HepG2 (cell line): ENCODE measurements around the gene MKRN3.

Experiments used
- TF ChIP-seq, protein P1 (sequence below): sonication (generic); formaldehyde crosslinking; IDR thresholded peaks from 2 replicates; pipeline ENCODE4 v1.5.0; 2020; ENCODE audit warnings: mild to moderate bottlenecking, missing genetic modification reagents, moderate library complexity
- TF ChIP-seq, protein P2 (sequence below): sonication (generic); formaldehyde crosslinking; IDR thresholded peaks from 2 replicates; pipeline ENCODE4 v1.9.0; 2022; ENCODE audit warnings: missing genetic modification reagents, mild to moderate bottlenecking, borderline replicate concordance

DNA sequence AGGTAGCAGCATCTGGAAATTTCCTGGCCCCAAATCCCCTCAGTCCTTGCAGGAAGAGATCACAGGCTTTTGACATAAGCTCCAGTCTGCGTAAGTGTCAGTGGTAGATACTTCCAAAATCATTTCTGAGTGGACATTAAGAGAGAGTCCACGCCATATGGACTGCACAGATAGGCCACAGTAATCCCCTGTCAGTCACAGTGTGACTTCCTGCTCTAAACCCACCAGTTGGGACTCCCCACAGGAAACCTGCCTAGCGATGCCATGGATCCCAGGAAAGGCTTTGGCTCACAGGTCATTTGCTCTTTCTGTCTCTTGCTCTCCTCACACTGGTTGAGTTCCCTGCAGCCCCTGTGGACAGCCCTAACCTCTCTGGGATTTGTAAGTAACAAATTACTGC is 28.8 kb upstream of the MKRN3 start:
- TF ChIP-seq, protein P1, sequence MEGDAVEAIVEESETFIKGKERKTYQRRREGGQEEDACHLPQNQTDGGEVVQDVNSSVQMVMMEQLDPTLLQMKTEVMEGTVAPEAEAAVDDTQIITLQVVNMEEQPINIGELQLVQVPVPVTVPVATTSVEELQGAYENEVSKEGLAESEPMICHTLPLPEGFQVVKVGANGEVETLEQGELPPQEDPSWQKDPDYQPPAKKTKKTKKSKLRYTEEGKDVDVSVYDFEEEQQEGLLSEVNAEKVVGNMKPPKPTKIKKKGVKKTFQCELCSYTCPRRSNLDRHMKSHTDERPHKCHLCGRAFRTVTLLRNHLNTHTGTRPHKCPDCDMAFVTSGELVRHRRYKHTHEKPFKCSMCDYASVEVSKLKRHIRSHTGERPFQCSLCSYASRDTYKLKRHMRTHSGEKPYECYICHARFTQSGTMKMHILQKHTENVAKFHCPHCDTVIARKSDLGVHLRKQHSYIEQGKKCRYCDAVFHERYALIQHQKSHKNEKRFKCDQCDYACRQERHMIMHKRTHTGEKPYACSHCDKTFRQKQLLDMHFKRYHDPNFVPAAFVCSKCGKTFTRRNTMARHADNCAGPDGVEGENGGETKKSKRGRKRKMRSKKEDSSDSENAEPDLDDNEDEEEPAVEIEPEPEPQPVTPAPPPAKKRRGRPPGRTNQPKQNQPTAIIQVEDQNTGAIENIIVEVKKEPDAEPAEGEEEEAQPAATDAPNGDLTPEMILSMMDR (CRISPR knock-in tag) = no peak
- TF ChIP-seq, protein P2, sequence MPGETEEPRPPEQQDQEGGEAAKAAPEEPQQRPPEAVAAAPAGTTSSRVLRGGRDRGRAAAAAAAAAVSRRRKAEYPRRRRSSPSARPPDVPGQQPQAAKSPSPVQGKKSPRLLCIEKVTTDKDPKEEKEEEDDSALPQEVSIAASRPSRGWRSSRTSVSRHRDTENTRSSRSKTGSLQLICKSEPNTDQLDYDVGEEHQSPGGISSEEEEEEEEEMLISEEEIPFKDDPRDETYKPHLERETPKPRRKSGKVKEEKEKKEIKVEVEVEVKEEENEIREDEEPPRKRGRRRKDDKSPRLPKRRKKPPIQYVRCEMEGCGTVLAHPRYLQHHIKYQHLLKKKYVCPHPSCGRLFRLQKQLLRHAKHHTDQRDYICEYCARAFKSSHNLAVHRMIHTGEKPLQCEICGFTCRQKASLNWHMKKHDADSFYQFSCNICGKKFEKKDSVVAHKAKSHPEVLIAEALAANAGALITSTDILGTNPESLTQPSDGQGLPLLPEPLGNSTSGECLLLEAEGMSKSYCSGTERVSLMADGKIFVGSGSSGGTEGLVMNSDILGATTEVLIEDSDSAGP (CRISPR knock-in tag) = no peak
